ENCODE measurements around the gene ANKRD29.

DNA sequence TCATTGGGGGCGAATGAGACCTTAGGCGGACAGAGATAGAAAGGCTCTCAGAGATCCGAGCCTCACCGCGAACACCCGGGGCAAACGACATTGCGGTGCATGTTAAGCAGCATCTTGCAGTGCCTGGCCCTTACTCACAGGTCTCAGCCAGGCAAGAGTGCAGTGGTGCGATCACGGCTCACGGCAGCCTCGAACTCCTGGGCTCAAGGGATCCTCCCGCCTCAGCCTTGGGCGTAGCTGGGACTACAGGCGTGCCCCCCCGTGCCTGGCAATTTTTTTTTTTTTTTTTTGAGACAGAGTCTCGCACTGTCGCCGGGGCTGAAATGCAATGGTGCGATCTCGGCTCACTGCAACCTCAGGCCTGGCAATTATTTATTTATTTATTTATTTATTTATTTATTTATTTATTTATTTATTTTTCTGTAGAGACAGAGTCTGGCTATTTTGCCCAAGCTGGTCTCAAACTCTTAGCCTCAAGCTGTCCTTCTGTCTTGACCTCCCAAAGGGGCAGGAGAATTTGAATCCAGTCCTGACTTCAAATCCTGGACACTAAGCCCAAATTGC lies 27.9 kb upstream of the ANKRD29 start:
- no peak for TF ChIP-seq POLR2AphosphoS5 (IDR thresholded peaks at IDR 0.05; ENCODE audit: insufficient read depth, low read depth, low read length)
- TF ChIP-seq, protein P1, sequence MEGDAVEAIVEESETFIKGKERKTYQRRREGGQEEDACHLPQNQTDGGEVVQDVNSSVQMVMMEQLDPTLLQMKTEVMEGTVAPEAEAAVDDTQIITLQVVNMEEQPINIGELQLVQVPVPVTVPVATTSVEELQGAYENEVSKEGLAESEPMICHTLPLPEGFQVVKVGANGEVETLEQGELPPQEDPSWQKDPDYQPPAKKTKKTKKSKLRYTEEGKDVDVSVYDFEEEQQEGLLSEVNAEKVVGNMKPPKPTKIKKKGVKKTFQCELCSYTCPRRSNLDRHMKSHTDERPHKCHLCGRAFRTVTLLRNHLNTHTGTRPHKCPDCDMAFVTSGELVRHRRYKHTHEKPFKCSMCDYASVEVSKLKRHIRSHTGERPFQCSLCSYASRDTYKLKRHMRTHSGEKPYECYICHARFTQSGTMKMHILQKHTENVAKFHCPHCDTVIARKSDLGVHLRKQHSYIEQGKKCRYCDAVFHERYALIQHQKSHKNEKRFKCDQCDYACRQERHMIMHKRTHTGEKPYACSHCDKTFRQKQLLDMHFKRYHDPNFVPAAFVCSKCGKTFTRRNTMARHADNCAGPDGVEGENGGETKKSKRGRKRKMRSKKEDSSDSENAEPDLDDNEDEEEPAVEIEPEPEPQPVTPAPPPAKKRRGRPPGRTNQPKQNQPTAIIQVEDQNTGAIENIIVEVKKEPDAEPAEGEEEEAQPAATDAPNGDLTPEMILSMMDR (IDR thresholded peaks at IDR 0.05; ENCODE audit: extremely low read depth in 1 of 2, insufficient read depth in 1 of 2, low read depth in 1 of 2, low read length in 2 of 2), result no peak
- TF ChIP-seq EZH2 (IDR thresholded peaks at IDR 0.05; ENCODE audit: borderline replicate concordance, low read depth, low read length, severe bottlenecking), result no peak
- no peak for TF ChIP-seq POLR2A (IDR thresholded peaks at IDR 0.05; ENCODE audit: low read depth, low read length)
- no peak for TF ChIP-seq JUN (IDR thresholded peaks at IDR 0.05; ENCODE audit: borderline replicate concordance, insufficient read depth, insufficient read length, low read depth)
- no peak for TF ChIP-seq GATA2 (IDR thresholded peaks at IDR 0.05; ENCODE audit: insufficient read depth, insufficient read length, low read depth, low read length)
- TF ChIP-seq, protein P2, sequence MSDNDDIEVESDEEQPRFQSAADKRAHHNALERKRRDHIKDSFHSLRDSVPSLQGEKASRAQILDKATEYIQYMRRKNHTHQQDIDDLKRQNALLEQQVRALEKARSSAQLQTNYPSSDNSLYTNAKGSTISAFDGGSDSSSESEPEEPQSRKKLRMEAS (IDR thresholded peaks at IDR 0.05; ENCODE audit: insufficient read depth, insufficient read length), result no peak
- TF ChIP-seq MYC (IDR thresholded peaks at IDR 0.05; ENCODE audit: low read depth, low read length), result no peak
